ENCODE data around the gene YIPF2. TPM values are rescaled to one million over a fixed set of nuclear protein-coding genes. Genes with fewer than 3 reads are reported as not detected.

The YIPF2 gene
- total RNA-seq, 2 experiments from 2014 or later, result 21.1 to 21.7 TPM

DNA sequence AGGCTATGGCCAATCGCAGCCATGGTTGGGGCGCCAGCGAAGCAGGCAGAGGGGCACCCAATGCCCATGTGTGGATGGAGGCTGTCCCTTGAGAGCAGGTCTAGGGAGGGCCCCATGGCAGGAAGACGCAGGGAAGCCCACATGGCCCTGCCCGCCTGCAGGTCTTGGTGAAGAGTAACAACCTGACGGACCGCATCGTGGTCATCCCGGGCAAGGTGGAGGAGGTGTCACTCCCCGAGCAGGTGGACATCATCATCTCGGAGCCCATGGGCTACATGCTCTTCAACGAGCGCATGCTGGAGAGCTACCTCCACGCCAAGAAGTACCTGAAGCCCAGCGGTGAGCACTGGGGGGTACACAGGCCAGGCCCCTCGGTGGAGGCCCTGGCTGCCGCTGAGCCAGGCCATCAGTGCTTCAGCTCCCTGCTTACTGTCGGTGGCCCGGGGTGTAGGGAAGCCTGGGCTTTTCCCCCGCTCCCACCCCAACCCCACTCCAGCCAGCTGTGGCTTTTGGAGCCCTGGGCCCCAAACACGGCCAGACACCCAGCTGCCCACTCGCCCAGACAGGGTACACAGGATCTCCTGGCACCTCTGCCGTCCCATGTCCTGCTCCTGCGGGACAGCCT, 14.6 kb downstream of the YIPF2 start:
- no peaks in the 10 kb centered on the region for H3K4me1 ChIP-seq (ENCODE audit: insufficient read depth, low read length)
- ChIA-PET POLR2A (no interaction called here), CTCF (no interaction called here)
- intact Hi-C loops (cut with DNase I, micrococcal nuclease), result no loop called here
- peaks cover 15% of the 10 kb centered on the region for H3K36me3 Mint-ChIP-seq (ENCODE audit: low read depth)
- TF ChIP-seq, protein P1, sequence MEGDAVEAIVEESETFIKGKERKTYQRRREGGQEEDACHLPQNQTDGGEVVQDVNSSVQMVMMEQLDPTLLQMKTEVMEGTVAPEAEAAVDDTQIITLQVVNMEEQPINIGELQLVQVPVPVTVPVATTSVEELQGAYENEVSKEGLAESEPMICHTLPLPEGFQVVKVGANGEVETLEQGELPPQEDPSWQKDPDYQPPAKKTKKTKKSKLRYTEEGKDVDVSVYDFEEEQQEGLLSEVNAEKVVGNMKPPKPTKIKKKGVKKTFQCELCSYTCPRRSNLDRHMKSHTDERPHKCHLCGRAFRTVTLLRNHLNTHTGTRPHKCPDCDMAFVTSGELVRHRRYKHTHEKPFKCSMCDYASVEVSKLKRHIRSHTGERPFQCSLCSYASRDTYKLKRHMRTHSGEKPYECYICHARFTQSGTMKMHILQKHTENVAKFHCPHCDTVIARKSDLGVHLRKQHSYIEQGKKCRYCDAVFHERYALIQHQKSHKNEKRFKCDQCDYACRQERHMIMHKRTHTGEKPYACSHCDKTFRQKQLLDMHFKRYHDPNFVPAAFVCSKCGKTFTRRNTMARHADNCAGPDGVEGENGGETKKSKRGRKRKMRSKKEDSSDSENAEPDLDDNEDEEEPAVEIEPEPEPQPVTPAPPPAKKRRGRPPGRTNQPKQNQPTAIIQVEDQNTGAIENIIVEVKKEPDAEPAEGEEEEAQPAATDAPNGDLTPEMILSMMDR (IDR thresholded peaks at IDR 0.05), result no peak
- H3K27me3 Mint-ChIP-seq, result no peaks in the 10 kb centered on the region
- no peak overlapping the region for H3K27ac ChIP-seq (ENCODE audit: low read depth in 1 of 2, low read length in 2 of 2)
- no peaks in the 10 kb centered on the region for H3K27me3 ChIP-seq (ENCODE audit: control insufficient read depth in 1 of 2, insufficient read depth in 2 of 2, low read length in 2 of 2)
- peaks cover 35% of the 10 kb centered on the region for H3K36me3 ChIP-seq (ENCODE audit: insufficient read depth, low read length)
- H3K4me3 ChIP-seq (ENCODE audit: low read length), result no peak overlapping the region
- H3K9me3 ChIP-seq (ENCODE audit: control insufficient read depth in 1 of 2, insufficient read depth in 1 of 2, low read length in 2 of 2), result no peaks in the 10 kb centered on the region
- H3K9me3 Mint-ChIP-seq, result no peaks in the 10 kb centered on the region
- no peak overlapping the region for H3K4me3 Mint-ChIP-seq
- DNase-seq (peak in 1 of 14 experiments; percentile 16), ATAC-seq (ENCODE audit: poor library complexity) (no peak)
- no peaks in the 10 kb centered on the region for H3K4me1 Mint-ChIP-seq (ENCODE audit: low read depth)
- no peak overlapping the region for H3K27ac Mint-ChIP-seq

DNA sequence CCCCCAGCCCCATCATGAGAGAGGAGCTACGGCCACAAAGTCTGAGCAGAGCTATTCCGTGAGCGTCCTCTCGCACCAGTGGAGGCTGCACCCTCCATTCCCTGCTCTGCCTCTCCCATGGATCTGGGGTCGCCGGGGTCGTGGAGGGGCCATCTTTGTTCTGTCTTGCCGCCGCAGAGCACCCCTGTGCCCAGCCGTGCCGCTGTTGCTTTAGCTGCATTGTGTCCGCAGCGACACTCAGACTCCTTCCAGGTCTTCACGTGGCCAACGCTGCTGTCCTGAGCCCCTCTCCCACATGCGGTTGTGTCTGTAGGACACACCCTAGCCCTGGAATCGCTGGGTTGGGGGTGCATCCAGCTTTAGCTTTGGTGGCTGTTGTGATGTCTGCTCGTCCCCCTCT, 15.8 kb downstream of the YIPF2 start:
- Histone ChIP-seq H3K27me3 (ENCODE audit: control insufficient read depth in 1 of 2, insufficient read depth in 2 of 2, low read length in 2 of 2) (no peaks in the 10 kb centered on the region), H3K4me1 (ENCODE audit: insufficient read depth, low read length) (no peaks in the 10 kb centered on the region), H3K36me3 (ENCODE audit: insufficient read depth, low read length) (peaks cover 44% of the 10 kb centered on the region), H3K27ac (ENCODE audit: low read depth in 1 of 2, low read length in 2 of 2) (no peak overlapping the region), H3K9me3 (ENCODE audit: control insufficient read depth in 1 of 2, insufficient read depth in 1 of 2, low read length in 2 of 2) (no peaks in the 10 kb centered on the region), H3K4me3 (ENCODE audit: low read length) (no peak overlapping the region)
- POLR2A ChIA-PET, result no interaction called here
- no peak for ATAC-seq (ENCODE audit: poor library complexity)
- Mint-ChIP-seq H3K27me3 (no peaks in the 10 kb centered on the region), H3K4me1 (ENCODE audit: low read depth) (no peaks in the 10 kb centered on the region), H3K4me3 (no peak overlapping the region), H3K36me3 (ENCODE audit: low read depth) (peaks cover 15% of the 10 kb centered on the region), H3K27ac (no peak overlapping the region), H3K9me3 (no peaks in the 10 kb centered on the region)
- intact Hi-C loops (cut with DNase I, micrococcal nuclease), result no loop called here
- CTCF ChIA-PET, result no interaction called here
- peak in 1 of 14 experiments; percentile 15 for DNase-seq
- TF ChIP-seq, protein P1 (IDR thresholded peaks at IDR 0.05), result no peak

DNA sequence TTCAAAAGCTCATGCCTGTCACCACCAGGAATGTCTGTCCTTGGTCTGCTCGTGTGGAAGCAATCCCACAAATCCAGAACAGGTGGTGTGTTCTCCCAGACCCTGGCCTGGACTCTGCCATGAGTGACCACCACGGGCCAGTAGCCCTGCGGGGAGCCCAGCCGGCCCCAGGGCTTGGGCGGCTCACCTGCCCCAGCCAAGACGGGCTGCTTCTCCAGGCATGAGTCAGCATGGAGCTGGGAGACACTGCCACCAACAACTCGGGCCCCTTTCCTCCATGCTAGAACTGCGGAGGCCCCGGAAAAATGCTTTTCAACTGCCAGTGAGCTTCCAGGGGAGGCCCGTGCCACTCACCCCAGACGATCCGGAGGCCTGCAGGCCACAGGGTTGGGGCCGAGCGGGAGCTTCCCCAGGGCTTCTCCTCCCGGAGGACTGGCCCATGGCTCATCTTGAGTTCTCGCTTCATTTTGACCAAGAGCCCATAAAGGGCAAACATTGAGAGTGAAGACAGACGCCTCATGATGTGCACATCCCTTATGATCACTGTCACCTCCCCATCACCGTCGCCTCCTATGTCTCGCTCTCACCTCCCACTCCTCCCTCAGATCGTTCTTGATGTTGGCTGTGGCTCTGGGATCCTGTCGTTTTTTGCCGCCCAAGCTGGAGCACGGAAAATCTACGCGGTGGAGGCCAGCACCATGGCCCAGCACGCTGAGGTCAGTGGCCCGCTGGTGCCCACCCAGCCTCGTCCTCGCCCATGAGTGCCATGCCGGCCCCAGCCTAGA, 16.7 kb downstream of the YIPF2 start:
- H3K27ac Mint-ChIP-seq, result no peak overlapping the region
- peaks cover 43% of the 10 kb centered on the region for H3K36me3 ChIP-seq (ENCODE audit: insufficient read depth, low read length)
- TF ChIP-seq, protein P1 (IDR thresholded peaks at IDR 0.05), result no peak
- H3K27ac ChIP-seq (ENCODE audit: low read depth in 1 of 2, low read length in 2 of 2), result no peak overlapping the region
- peaks cover 18% of the 10 kb centered on the region for H3K36me3 Mint-ChIP-seq (ENCODE audit: low read depth)
- ChIA-PET CTCF (no interaction called here), POLR2A (no interaction called here)
- H3K9me3 ChIP-seq (ENCODE audit: control insufficient read depth in 1 of 2, insufficient read depth in 1 of 2, low read length in 2 of 2), result no peaks in the 10 kb centered on the region
- H3K27me3 ChIP-seq (ENCODE audit: control insufficient read depth in 1 of 2, insufficient read depth in 2 of 2, low read length in 2 of 2), result no peaks in the 10 kb centered on the region
- H3K4me1 Mint-ChIP-seq (ENCODE audit: low read depth), result no peaks in the 10 kb centered on the region
- ATAC-seq (ENCODE audit: poor library complexity) (no peak), DNase-seq (peak in 1 of 14 experiments; percentile 11)
- no peaks in the 10 kb centered on the region for H3K4me1 ChIP-seq (ENCODE audit: insufficient read depth, low read length)
- H3K27me3 Mint-ChIP-seq, result no peaks in the 10 kb centered on the region
- no peaks in the 10 kb centered on the region for H3K9me3 Mint-ChIP-seq
- H3K4me3 ChIP-seq (ENCODE audit: low read length), result no peak overlapping the region
- intact Hi-C loops (cut with DNase I, micrococcal nuclease), result no loop called here
- no peak overlapping the region for H3K4me3 Mint-ChIP-seq
